K562 (cell line): ENCODE results near the gene FANCD2. TPM values are rescaled to one million over a fixed set of nuclear protein-coding genes. Genes with fewer than 3 reads are reported as not detected.

Source experiments
- ETS2 ChIP-seq: IDR thresholded peaks from 2 replicates; pipeline ENCODE4 v1.6.1; 2016; ENCODE audit warnings: borderline replicate concordance, missing genetic modification characterization, mild to moderate bottlenecking, moderate library complexity, missing compliant biosample characterization; ENCODE audit not compliant: poor library complexity, severe bottlenecking
- GABPB1 ChIP-seq: sonication (generic); formaldehyde crosslinking; IDR thresholded peaks from 2 replicates; pipeline ENCODE4 v1.8.0; 2022; ENCODE audit warnings: mild to moderate bottlenecking, missing genetic modification reagents
- HDGF ChIP-seq: fragments of 450-650 bp; IDR thresholded peaks from 2 replicates; pipeline ENCODE4 v1.6.1; 2016
- LARP7 ChIP-seq: fragments of 450-650 bp; IDR thresholded peaks from 2 replicates; pipeline ENCODE4 v1.6.1; 2016
- NR4A1 ChIP-seq, 2 experiments: fragments of 250-450 bp in 1 of 2; fragments of 450-650 bp in 1 of 2; sonication (Bioruptor Pico) in 1 of 2; IDR thresholded peaks; 2 replicates each; pipeline versions ENCODE4 v1.4.0 to v1.6.1; 2016 to 2020; ENCODE audit warnings: mild to moderate bottlenecking in 2 of 2, missing compliant biosample characterization in 1 of 2, missing genetic modification characterization in 1 of 2, moderate library complexity in 1 of 2
- PHB2 ChIP-seq: fragments of 450-650 bp; IDR thresholded peaks from 2 replicates; pipeline ENCODE4 v1.6.1; 2017; ENCODE audit warnings: low read depth
- PURB ChIP-seq: sonication (generic); formaldehyde crosslinking; IDR thresholded peaks from 2 replicates; pipeline ENCODE4 v1.9.0; 2021; ENCODE audit warnings: low read depth, mild to moderate bottlenecking, missing genetic modification reagents
- SIRT6 ChIP-seq: IDR thresholded peaks from one replicate; pipeline ENCODE4 v1.6.1; 2012; ENCODE audit warnings: low read depth, mild to moderate bottlenecking, control low read depth, inconsistent platforms, low read length, moderate library complexity
- SMC3 ChIP-seq: conservative IDR thresholded peaks from 2 replicates; pipeline ENCODE4 v1.6.1; 2011; ENCODE audit warnings: low read depth, low read length, improper control_type of control experiment; ENCODE audit not compliant: insufficient read depth
- SRF ChIP-seq, 2 experiments: fragments of 250-450, 450-650 bp in 1 of 2; sonication (Bioruptor Pico) in 1 of 2; sonication (generic) in 1 of 2; formaldehyde crosslinking; IDR thresholded peaks; 2 replicates each; pipeline versions ENCODE4 v1.5.0 to v1.5.1; 2020 to 2022; ENCODE audit warnings: mild to moderate bottlenecking in 1 of 2, missing genetic modification reagents in 1 of 2
- STAT5A ChIP-seq: IDR thresholded peaks from 2 replicates; pipeline ENCODE4 v1.6.1; 2012; ENCODE audit warnings: low read length, inconsistent platforms, borderline replicate concordance
- TOE1 ChIP-seq, 2 experiments: fragments of 450-650 bp in 1 of 2; sonication (generic) in 1 of 2; formaldehyde crosslinking in 1 of 2; IDR thresholded peaks; 2 replicates each; pipeline versions ENCODE4 v1.7.1 to v1.8.0; 2016 to 2022; ENCODE audit warnings: borderline replicate concordance in 2 of 2, mild to moderate bottlenecking in 2 of 2, antibody characterized with exemption in 1 of 2, inconsistent platforms in 1 of 2, low read depth in 1 of 2, missing genetic modification reagents in 1 of 2, moderate library complexity in 1 of 2
- ZNF311 ChIP-seq: fragments of 250-450 bp; sonication (Bioruptor Pico); IDR thresholded peaks from 2 replicates; pipeline ENCODE4 v1.4.0; 2020; ENCODE audit warnings: mild to moderate bottlenecking, moderate library complexity
- ZNF316 ChIP-seq: fragments of 450-650 bp; IDR thresholded peaks from 2 replicates; pipeline ENCODE4 v1.6.1; 2016
- polyA plus RNA-seq, 8 experiments: library from polyadenylated mRNA; depleted of rRNA in 4 of 8; stranded (reverse) in 5 of 8; unstranded in 3 of 8; fragments of >200 nt; fragmentation: Nextera tagmentation in 2 of 8; fragmentation: Illumina TruSeq in 1 of 8; extraction: Ambion mirVana in 2 of 8; extraction: Trizol in 1 of 8; gene quantifications; 2 replicates each; pipeline versions ENCODE4 v1.2.1 to v1.2.3, GENCODE V29; 2011 to 2014; ENCODE audit warnings: inconsistent platforms in 1 of 8, missing spikeins in 1 of 8
- total RNA-seq, 7 experiments: library from RNA; depleted of rRNA in 6 of 7; stranded (reverse); fragments of >200 nt in 6 of 7; fragmentation: Illumina TruSeq in 2 of 7; extraction: Trizol in 2 of 7; gene quantifications; 2 replicates each; pipeline versions ENCODE4 v1.2.1 to v1.2.3, GENCODE V29; 2011 to 2021; ENCODE audit warnings: low replicate concordance in 1 of 7
- TF ChIP-seq, protein P1 (sequence below): fragments of 250-450 bp; sonication (Bioruptor Pico); IDR thresholded peaks from 2 replicates; pipeline ENCODE4 v1.6.1; 2021; ENCODE audit warnings: mild to moderate bottlenecking
- TF ChIP-seq, protein P2 (sequence below): fragments of 150-350 bp; IDR thresholded peaks from 2 replicates; pipeline ENCODE4 v1.6.1; 2014; ENCODE audit warnings: low read depth, mild to moderate bottlenecking, low read length, borderline replicate concordance
- TF ChIP-seq, protein P3 (sequence below): sonication (generic); formaldehyde crosslinking; IDR thresholded peaks from 2 replicates; pipeline ENCODE4 v1.8.1; 2023; ENCODE audit warnings: mild to moderate bottlenecking, missing genetic modification reagents, moderate library complexity
- TF ChIP-seq, protein P4 (sequence below): sonication (generic); formaldehyde crosslinking; IDR thresholded peaks from 2 replicates; pipeline ENCODE4 v1.9.0; 2022; ENCODE audit warnings: mild to moderate bottlenecking, missing genetic modification reagents
- TF ChIP-seq, protein P5 (sequence below): fragments of 450-650 bp; IDR thresholded peaks from 2 replicates; pipeline ENCODE4 v1.7.0; 2016; ENCODE audit warnings: borderline replicate concordance

FANCD2 gene
- total and polyA plus RNA-seq, 9 of the 15 experiments (the other 6 are each of a cell fraction or from before 2014, with no cell fraction given): 59.4 to 137 (median 96.1) TPM

DNA sequence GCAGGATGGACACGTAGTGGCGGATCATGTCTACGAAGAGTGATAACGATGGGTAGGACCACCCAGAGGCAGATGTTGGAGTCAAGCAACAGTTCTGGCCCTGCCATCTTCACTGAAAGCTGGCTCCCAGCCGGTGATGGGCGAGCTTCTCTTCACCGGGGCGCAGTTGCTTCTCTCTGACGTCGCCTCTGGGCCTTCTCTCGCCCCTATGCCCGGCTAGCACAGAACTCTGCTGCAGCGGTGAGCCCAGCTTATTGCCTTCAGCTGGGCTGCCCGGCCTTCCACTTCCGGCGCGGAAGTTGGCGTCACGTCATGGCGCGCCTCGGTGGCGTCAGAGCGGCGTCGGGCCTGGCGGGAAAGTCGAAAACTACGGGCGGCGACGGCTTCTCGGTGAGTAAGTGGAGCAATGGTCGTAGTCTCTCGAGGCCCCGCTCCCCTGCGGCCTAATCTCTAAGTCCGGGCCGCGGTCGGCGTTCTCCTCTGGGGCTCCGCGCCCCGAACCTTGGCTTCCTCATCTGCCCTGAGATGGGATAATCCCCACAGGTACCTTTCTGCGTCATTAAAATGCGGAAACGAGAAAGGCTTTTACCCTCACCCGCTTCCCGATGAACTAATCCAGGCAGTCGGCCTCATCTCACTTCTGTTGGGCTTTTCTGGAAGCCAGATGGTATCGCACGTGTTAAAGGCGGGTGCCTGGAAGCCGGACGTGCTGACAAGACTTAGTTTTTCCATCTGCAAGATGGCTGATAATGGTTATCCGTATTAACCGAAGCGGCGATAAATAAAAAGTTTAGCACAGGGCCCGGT lies at the start of gene FANCD2 (continued):
- TF ChIP-seq, protein P1, sequence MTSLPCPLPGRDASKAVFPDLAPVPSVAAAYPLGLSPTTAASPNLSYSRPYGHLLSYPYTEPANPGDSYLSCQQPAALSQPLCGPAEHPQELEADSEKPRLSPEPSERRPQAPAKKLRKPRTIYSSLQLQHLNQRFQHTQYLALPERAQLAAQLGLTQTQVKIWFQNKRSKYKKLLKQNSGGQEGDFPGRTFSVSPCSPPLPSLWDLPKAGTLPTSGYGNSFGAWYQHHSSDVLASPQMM (CRISPR knock-in tag): no peak
- TF ChIP-seq, protein P2, sequence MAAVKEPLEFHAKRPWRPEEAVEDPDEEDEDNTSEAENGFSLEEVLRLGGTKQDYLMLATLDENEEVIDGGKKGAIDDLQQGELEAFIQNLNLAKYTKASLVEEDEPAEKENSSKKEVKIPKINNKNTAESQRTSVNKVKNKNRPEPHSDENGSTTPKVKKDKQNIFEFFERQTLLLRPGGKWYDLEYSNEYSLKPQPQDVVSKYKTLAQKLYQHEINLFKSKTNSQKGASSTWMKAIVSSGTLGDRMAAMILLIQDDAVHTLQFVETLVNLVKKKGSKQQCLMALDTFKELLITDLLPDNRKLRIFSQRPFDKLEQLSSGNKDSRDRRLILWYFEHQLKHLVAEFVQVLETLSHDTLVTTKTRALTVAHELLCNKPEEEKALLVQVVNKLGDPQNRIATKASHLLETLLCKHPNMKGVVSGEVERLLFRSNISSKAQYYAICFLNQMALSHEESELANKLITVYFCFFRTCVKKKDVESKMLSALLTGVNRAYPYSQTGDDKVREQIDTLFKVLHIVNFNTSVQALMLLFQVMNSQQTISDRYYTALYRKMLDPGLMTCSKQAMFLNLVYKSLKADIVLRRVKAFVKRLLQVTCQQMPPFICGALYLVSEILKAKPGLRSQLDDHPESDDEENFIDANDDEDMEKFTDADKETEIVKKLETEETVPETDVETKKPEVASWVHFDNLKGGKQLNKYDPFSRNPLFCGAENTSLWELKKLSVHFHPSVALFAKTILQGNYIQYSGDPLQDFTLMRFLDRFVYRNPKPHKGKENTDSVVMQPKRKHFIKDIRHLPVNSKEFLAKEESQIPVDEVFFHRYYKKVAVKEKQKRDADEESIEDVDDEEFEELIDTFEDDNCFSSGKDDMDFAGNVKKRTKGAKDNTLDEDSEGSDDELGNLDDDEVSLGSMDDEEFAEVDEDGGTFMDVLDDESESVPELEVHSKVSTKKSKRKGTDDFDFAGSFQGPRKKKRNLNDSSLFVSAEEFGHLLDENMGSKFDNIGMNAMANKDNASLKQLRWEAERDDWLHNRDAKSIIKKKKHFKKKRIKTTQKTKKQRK: no peak
- TF ChIP-seq, protein P3, sequence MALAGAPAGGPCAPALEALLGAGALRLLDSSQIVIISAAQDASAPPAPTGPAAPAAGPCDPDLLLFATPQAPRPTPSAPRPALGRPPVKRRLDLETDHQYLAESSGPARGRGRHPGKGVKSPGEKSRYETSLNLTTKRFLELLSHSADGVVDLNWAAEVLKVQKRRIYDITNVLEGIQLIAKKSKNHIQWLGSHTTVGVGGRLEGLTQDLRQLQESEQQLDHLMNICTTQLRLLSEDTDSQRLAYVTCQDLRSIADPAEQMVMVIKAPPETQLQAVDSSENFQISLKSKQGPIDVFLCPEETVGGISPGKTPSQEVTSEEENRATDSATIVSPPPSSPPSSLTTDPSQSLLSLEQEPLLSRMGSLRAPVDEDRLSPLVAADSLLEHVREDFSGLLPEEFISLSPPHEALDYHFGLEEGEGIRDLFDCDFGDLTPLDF (CRISPR knock-in tag): peak; percentile 100
- TF ChIP-seq ETS2 (tag) (no peak), GABPB1 (CRISPR knock-in tag) (peak; percentile 99), SIRT6 (no peak), ZNF316 (no peak), SMC3 (0 out of 2 replicates have a peak, but pooled peaks have one; percentile 13), STAT5A (no peak), PHB2 (no peak), HDGF (no peak), TOE1 (IDR thresholded peaks at IDR 0.05; ENCODE audit: borderline replicate concordance) (peak; percentile 55), TOE1 (CRISPR knock-in tag; IDR thresholded peaks at IDR 0.05; ENCODE audit: borderline replicate concordance, low read depth) (no peak), NR4A1 (CRISPR knock-in tag; IDR thresholded peaks at IDR 0.05) (no peak), NR4A1 (tag; IDR thresholded peaks at IDR 0.05) (peak; percentile 84), LARP7 (peak; percentile 15; the same call in 1 of the 2 replicates), ZNF311 (CRISPR knock-in tag) (0 out of 2 replicates have a peak, but pooled peaks have one; percentile 43), SRF (CRISPR knock-in tag; IDR thresholded peaks at IDR 0.05) (peak in 1 of 2 experiments; percentile 81; a peak in 2 of 4 replicates), PURB (no peak)
- TF ChIP-seq, protein P4, sequence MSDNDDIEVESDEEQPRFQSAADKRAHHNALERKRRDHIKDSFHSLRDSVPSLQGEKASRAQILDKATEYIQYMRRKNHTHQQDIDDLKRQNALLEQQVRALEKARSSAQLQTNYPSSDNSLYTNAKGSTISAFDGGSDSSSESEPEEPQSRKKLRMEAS (CRISPR knock-in tag): peak; percentile 78
- TF ChIP-seq, protein P5, sequence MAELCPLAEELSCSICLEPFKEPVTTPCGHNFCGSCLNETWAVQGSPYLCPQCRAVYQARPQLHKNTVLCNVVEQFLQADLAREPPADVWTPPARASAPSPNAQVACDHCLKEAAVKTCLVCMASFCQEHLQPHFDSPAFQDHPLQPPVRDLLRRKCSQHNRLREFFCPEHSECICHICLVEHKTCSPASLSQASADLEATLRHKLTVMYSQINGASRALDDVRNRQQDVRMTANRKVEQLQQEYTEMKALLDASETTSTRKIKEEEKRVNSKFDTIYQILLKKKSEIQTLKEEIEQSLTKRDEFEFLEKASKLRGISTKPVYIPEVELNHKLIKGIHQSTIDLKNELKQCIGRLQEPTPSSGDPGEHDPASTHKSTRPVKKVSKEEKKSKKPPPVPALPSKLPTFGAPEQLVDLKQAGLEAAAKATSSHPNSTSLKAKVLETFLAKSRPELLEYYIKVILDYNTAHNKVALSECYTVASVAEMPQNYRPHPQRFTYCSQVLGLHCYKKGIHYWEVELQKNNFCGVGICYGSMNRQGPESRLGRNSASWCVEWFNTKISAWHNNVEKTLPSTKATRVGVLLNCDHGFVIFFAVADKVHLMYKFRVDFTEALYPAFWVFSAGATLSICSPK: no peak
